GM19438 (cell line): ENCODE results near the gene ODAD4.

Source experiments
- ATAC-seq: cut with Tn5 transposase; IDR thresholded peaks from one replicate; pipeline ENCODE4 v1.9.1; 2021; ENCODE audit warnings: low read depth; ENCODE audit not compliant: unreplicated experiment

ODAD4 gene

GRCh38 chr17:41937970-41938954 is 7.8 kb downstream of the ODAD4 start:
- ATAC-seq, result no peak

- ATAC-seq, result no peak
These were observed 8.8 kb downstream of the ODAD4 start for GRCh38 chr17:41939044-41939692.

GRCh38 chr17:41939693-41940090 is 9.3 kb downstream of the ODAD4 start:
- ATAC-seq, result no peak

- ATAC-seq, result no peak
These were observed 10.8 kb downstream of the ODAD4 start for GRCh38 chr17:41941168-41941567.

- ATAC-seq, result no peak
These were observed 12.4 kb downstream of the ODAD4 start for GRCh38 chr17:41942626-41943373.

GRCh38 chr17:41943492-41943891 is 13.1 kb downstream of the ODAD4 start:
- ATAC-seq, result no peak

GRCh38 chr17:41944943-41945342 is 14.5 kb downstream of the ODAD4 start:
- ATAC-seq, result no peak

- ATAC-seq, result no peak
These were observed 18.5 kb downstream of the ODAD4 start for GRCh38 chr17:41948762-41949460.

GRCh38 chr17:41956522-41956921 is 26.1 kb downstream of the ODAD4 start:
- ATAC-seq, result no peak

GRCh38 chr17:41957031-41957868 is 26.8 kb downstream of the ODAD4 start:
- no peak for ATAC-seq

- no peak for ATAC-seq
These were observed 27.5 kb downstream of the ODAD4 start for GRCh38 chr17:41957869-41958439.

- no peak for ATAC-seq
These were observed 28.6 kb downstream of the ODAD4 start for GRCh38 chr17:41959030-41959335.

- no peak for ATAC-seq
These were observed 29.1 kb downstream of the ODAD4 start for GRCh38 chr17:41959336-41960095.

- no peak for ATAC-seq
These were observed 31.7 kb downstream of the ODAD4 start for GRCh38 chr17:41962111-41962510.

GRCh38 chr17:41962768-41963434 is 32.5 kb downstream of the ODAD4 start:
- ATAC-seq, result no peak

- ATAC-seq, result no peak
These were observed 35.5 kb downstream of the ODAD4 start for GRCh38 chr17:41965694-41966462.

- peak; percentile 64 for ATAC-seq
These were observed 36.2 kb downstream of the ODAD4 start, which contains the start of gene CNP for GRCh38 chr17:41966463-41967140. Gene CNP, plus strand, starts transcription at chr17:41966795. Its CDS starts 90 bp downstream, at chr17:41966885.
